ENCODE measurements around the gene RASSF8. TPM values are rescaled to one million over a fixed set of nuclear protein-coding genes. Genes with fewer than 3 reads are reported as not detected.

The RASSF8 gene
- total RNA-seq, 1 donor from 2014 or later: 39.5 TPM

DNA sequence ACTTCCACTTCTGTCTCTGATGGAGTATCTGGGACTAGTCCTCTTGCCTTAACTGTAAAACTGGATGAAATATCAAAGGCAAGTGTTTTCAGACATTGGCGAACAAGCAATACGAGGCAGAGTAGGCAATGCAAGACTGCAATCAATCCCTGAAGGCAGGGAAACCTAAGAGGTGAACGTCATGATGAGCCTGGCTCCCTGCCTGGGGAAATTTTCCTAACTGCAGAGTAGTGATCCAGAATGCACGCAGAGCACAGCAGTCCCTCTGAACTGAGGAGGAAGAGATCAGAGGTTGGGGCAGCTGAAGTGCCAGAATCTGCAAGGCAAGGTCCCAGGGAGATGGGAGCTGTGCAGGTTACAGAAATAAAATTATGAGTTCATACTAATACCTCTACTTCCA, 147.9 kb downstream of the RASSF8 start:
- H2AFZ ChIP-seq (ENCODE audit: low read depth, low read length): no peak overlapping the region
- Mint-ChIP-seq H3K4me3 (ENCODE audit: unreplicated experiment) (no peak overlapping the region), H3K36me3 (ENCODE audit: low read depth, unreplicated experiment) (no peaks in the 10 kb centered on the region), H3K4me1 (ENCODE audit: low read depth, unreplicated experiment) (no peaks in the 10 kb centered on the region), H3K27me3 (ENCODE audit: low read depth, unreplicated experiment) (peaks cover 6% of the 10 kb centered on the region), H3K27ac (ENCODE audit: unreplicated experiment) (no peak overlapping the region), H3K9me3 (ENCODE audit: unreplicated experiment) (no peaks in the 10 kb centered on the region)
- DNase-seq (ENCODE audit: low read depth) (no peak), FAIRE-seq (no peak)
- H3K9me3 ChIP-seq (ENCODE audit: insufficient read depth, low read depth, low read length): no peaks in the 10 kb centered on the region
- TF ChIP-seq EZH2 (IDR thresholded peaks at IDR 0.05; ENCODE audit: insufficient read depth, low read length): no peak
- TF ChIP-seq, protein P1, sequence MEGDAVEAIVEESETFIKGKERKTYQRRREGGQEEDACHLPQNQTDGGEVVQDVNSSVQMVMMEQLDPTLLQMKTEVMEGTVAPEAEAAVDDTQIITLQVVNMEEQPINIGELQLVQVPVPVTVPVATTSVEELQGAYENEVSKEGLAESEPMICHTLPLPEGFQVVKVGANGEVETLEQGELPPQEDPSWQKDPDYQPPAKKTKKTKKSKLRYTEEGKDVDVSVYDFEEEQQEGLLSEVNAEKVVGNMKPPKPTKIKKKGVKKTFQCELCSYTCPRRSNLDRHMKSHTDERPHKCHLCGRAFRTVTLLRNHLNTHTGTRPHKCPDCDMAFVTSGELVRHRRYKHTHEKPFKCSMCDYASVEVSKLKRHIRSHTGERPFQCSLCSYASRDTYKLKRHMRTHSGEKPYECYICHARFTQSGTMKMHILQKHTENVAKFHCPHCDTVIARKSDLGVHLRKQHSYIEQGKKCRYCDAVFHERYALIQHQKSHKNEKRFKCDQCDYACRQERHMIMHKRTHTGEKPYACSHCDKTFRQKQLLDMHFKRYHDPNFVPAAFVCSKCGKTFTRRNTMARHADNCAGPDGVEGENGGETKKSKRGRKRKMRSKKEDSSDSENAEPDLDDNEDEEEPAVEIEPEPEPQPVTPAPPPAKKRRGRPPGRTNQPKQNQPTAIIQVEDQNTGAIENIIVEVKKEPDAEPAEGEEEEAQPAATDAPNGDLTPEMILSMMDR (IDR thresholded peaks at IDR 0.05; ENCODE audit: insufficient read depth, low read depth, low read length): no peak
- H3K4me1 ChIP-seq (ENCODE audit: insufficient read depth, low read length): no peaks in the 10 kb centered on the region
- no peak overlapping the region for H3K4me2 ChIP-seq (ENCODE audit: low read length)
- H3K9ac ChIP-seq (ENCODE audit: low read length): no peak overlapping the region
- no peaks in the 10 kb centered on the region for H3K79me2 ChIP-seq (ENCODE audit: insufficient read depth, low read length)
- H4K20me1 ChIP-seq (ENCODE audit: insufficient read depth, low read length): no peaks in the 10 kb centered on the region
- no peaks in the 10 kb centered on the region for H3K27me3 ChIP-seq (ENCODE audit: insufficient read depth, low read length)
- H3K36me3 ChIP-seq (ENCODE audit: insufficient read depth, low read length): no peaks in the 10 kb centered on the region
- no peak overlapping the region for H3K4me3 ChIP-seq (ENCODE audit: insufficient read depth, low read depth, low read length)
- no peak overlapping the region for H3K27ac ChIP-seq (ENCODE audit: low read depth, low read length)

DNA sequence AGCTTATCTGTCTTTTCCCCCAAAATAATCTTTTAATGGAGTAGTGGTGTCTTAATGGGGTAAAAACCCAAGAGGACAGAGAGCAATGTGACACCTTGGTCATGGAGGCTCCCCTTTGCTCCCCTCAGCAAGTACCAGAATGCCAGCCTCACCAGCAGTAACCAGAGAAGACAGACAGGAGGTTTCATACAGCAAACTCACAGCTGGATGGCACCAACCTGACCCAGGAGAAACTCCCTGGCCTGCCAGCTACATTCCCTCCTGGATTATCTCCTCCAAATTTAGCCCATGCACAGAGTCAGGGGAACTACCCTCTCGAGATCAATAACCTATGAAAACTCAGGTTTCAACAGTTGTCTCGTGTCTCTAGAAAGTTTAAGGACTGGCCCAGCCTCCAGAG, 150.4 kb downstream of the RASSF8 start:
- no peak overlapping the region for H3K4me3 ChIP-seq (ENCODE audit: insufficient read depth, low read depth, low read length)
- no peak overlapping the region for H3K9ac ChIP-seq (ENCODE audit: low read length)
- Mint-ChIP-seq H3K4me1 (ENCODE audit: low read depth, unreplicated experiment) (peaks cover 13% of the 10 kb centered on the region), H3K9me3 (ENCODE audit: unreplicated experiment) (no peaks in the 10 kb centered on the region), H3K4me3 (ENCODE audit: unreplicated experiment) (no peak overlapping the region), H3K27me3 (ENCODE audit: low read depth, unreplicated experiment) (peaks cover 11% of the 10 kb centered on the region), H3K27ac (ENCODE audit: unreplicated experiment) (no peak overlapping the region), H3K36me3 (ENCODE audit: low read depth, unreplicated experiment) (no peaks in the 10 kb centered on the region)
- peaks cover 10% of the 10 kb centered on the region for H3K4me1 ChIP-seq (ENCODE audit: insufficient read depth, low read length)
- FAIRE-seq: no peak
- no peak for DNase-seq (ENCODE audit: low read depth)
- H3K27me3 ChIP-seq (ENCODE audit: insufficient read depth, low read length): no peaks in the 10 kb centered on the region
- no peaks in the 10 kb centered on the region for H3K79me2 ChIP-seq (ENCODE audit: insufficient read depth, low read length)
- no peaks in the 10 kb centered on the region for H3K9me3 ChIP-seq (ENCODE audit: insufficient read depth, low read depth, low read length)
- H3K4me2 ChIP-seq (ENCODE audit: low read length): no peak overlapping the region
- no peaks in the 10 kb centered on the region for H3K36me3 ChIP-seq (ENCODE audit: insufficient read depth, low read length)
- H3K27ac ChIP-seq (ENCODE audit: low read depth, low read length): no peak overlapping the region
- TF ChIP-seq, protein P1 (IDR thresholded peaks at IDR 0.05; ENCODE audit: insufficient read depth, low read depth, low read length): no peak
- no peak for TF ChIP-seq EZH2 (IDR thresholded peaks at IDR 0.05; ENCODE audit: insufficient read depth, low read length)
- H4K20me1 ChIP-seq (ENCODE audit: insufficient read depth, low read length): no peaks in the 10 kb centered on the region
- H2AFZ ChIP-seq (ENCODE audit: low read depth, low read length): no peak overlapping the region

DNA sequence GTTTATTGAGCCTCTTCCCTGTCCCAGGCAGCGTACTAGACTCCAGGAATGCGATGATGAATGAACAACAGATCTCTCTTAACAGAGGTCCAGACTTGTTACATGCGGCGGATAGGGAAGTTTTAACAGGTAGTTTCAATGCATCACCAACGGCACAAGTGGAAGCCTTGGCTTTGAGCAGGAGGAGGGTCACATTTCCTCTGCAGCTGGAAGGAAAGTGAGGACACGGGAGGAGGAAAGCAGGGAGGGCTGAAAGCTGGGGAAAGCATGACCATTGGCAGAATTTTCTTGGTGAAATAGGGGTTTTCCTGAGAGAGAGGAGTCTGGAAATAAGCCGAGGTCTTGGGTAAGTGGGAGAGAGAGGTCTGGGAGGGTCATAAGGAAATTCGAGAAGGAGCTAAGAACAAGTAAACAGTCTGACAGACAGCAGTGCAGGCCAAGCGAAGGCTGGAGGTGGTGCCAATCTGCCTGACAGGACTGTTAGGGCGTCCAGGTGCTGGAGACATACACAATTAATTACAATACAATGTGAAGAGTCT, 150.9 kb downstream of the RASSF8 start:
- H2AFZ ChIP-seq (ENCODE audit: low read depth, low read length): no peak overlapping the region

More for the DNA sequence above, 150.9 kb downstream of the RASSF8 start:
- Histone ChIP-seq H3K36me3 (ENCODE audit: insufficient read depth, low read length) (no peaks in the 10 kb centered on the region), H3K4me1 (ENCODE audit: insufficient read depth, low read length) (peaks cover 10% of the 10 kb centered on the region), H3K4me3 (ENCODE audit: insufficient read depth, low read depth, low read length) (no peak overlapping the region), H3K9ac (ENCODE audit: low read length) (no peak overlapping the region), H3K27ac (ENCODE audit: low read depth, low read length) (no peak overlapping the region), H4K20me1 (ENCODE audit: insufficient read depth, low read length) (no peaks in the 10 kb centered on the region), H3K27me3 (ENCODE audit: insufficient read depth, low read length) (no peaks in the 10 kb centered on the region), H3K4me2 (ENCODE audit: low read length) (no peak overlapping the region), H3K9me3 (ENCODE audit: insufficient read depth, low read depth, low read length) (no peaks in the 10 kb centered on the region), H3K79me2 (ENCODE audit: insufficient read depth, low read length) (no peaks in the 10 kb centered on the region)
- H3K27me3 Mint-ChIP-seq (ENCODE audit: low read depth, unreplicated experiment): peaks cover 11% of the 10 kb centered on the region
- FAIRE-seq (no peak), DNase-seq (ENCODE audit: low read depth) (no peak)
- no peak overlapping the region for H3K27ac Mint-ChIP-seq (ENCODE audit: unreplicated experiment)
- H3K36me3 Mint-ChIP-seq (ENCODE audit: low read depth, unreplicated experiment): no peaks in the 10 kb centered on the region
- H3K9me3 Mint-ChIP-seq (ENCODE audit: unreplicated experiment): no peaks in the 10 kb centered on the region
- no peak overlapping the region for H3K4me3 Mint-ChIP-seq (ENCODE audit: unreplicated experiment)
- H3K4me1 Mint-ChIP-seq (ENCODE audit: low read depth, unreplicated experiment): peaks cover 13% of the 10 kb centered on the region
- no peak for TF ChIP-seq EZH2 (IDR thresholded peaks at IDR 0.05; ENCODE audit: insufficient read depth, low read length)
- TF ChIP-seq, protein P1 (IDR thresholded peaks at IDR 0.05; ENCODE audit: insufficient read depth, low read depth, low read length): no peak
